A673 (cell line): Measurements from ENCODE around the gene ELMO3.

Experiments
- CTCF ChIP-seq: fragments of 300-800, 200-600 bp; sonication (generic); conservative IDR thresholded peaks from 2 replicates; pipeline ENCODE4 v1.5.1; 2017; ENCODE audit warnings: low read depth, mild to moderate bottlenecking, antibody characterized with exemption, low read length, moderate library complexity, mixed read lengths
- EZH2 ChIP-seq: fragments of 200-600 bp; sonication (generic); IDR thresholded peaks from 2 replicates; pipeline ENCODE4 v1.6.1; 2017; ENCODE audit warnings: borderline replicate concordance, low read depth, mild to moderate bottlenecking, mixed read lengths, antibody characterized with exemption, low read length; ENCODE audit not compliant: poor library complexity, severe bottlenecking

GRCh38 chr16:67164599-67165061 lies 34.3 kb upstream of the ELMO3 start, which contains the start of gene HSF4:
- TF ChIP-seq CTCF (no peak), EZH2 (no peak)
